ENCODE results near the gene APBA2.

GRCh38 chr15:28987337-28987736 is 101.6 kb downstream of the APBA2 start:
- TF ChIP-seq POLR2A (IDR thresholded peaks at IDR 0.05) (no peak), CTCF (IDR thresholded peaks at IDR 0.05) (no peak), POLR2AphosphoS5 (IDR thresholded peaks at IDR 0.05) (no peak), EP300 (IDR thresholded peaks at IDR 0.05) (no peak)

Data from upper lobe of left lung (tissue), 4 donors.